ENCODE results near the gene HSPA12A.

DNA sequence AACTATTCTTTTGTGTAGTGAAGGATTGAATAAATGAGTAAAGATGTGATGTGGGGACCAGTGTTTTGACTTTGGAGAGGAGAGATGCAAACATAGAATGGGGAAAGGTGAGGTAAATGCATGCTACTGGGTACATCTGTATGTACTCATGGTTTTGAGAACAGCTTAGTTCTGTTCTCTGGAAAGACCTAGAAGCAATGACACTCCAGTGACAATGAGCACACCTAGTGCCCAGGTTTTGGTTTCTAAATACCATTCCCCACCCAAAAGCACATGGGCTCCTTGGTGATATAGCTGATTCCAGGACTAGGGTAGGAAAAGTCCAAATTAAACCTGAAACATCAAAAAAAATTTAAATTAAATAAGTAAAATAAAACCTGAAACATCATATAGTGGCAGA, 22.6 kb upstream of the HSPA12A start:
- TF ChIP-seq, protein P1, sequence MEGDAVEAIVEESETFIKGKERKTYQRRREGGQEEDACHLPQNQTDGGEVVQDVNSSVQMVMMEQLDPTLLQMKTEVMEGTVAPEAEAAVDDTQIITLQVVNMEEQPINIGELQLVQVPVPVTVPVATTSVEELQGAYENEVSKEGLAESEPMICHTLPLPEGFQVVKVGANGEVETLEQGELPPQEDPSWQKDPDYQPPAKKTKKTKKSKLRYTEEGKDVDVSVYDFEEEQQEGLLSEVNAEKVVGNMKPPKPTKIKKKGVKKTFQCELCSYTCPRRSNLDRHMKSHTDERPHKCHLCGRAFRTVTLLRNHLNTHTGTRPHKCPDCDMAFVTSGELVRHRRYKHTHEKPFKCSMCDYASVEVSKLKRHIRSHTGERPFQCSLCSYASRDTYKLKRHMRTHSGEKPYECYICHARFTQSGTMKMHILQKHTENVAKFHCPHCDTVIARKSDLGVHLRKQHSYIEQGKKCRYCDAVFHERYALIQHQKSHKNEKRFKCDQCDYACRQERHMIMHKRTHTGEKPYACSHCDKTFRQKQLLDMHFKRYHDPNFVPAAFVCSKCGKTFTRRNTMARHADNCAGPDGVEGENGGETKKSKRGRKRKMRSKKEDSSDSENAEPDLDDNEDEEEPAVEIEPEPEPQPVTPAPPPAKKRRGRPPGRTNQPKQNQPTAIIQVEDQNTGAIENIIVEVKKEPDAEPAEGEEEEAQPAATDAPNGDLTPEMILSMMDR (conservative IDR thresholded peaks at IDR 0.05; ENCODE audit: low read depth, low read length), result no peak
- TF ChIP-seq EZH2 (IDR thresholded peaks at IDR 0.05; ENCODE audit: borderline replicate concordance, low read depth, low read length, poor library complexity, severe bottlenecking), result no peak

All from A673 (cell line).